ENCODE data around the gene LAMA2.

DNA sequence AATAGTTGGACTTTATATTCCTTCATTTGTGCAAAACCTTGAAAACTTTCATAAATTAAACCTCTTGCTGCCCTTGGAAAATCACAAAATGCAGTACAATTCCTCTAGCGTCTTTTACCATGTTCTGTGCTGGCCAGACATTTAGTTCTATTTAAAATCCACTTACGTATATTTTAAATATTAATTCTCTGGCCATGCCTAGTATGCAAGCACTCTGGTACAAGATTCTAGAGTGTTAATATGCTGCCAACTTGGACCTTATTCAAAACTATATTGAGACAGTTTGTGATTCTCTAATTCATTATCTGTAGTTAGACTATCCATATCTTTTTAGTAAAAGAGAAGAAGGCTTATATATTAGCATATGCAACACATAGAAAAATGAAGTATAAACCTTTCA lies 498.9 kb downstream of the LAMA2 start:
- TF ChIP-seq, protein P1, sequence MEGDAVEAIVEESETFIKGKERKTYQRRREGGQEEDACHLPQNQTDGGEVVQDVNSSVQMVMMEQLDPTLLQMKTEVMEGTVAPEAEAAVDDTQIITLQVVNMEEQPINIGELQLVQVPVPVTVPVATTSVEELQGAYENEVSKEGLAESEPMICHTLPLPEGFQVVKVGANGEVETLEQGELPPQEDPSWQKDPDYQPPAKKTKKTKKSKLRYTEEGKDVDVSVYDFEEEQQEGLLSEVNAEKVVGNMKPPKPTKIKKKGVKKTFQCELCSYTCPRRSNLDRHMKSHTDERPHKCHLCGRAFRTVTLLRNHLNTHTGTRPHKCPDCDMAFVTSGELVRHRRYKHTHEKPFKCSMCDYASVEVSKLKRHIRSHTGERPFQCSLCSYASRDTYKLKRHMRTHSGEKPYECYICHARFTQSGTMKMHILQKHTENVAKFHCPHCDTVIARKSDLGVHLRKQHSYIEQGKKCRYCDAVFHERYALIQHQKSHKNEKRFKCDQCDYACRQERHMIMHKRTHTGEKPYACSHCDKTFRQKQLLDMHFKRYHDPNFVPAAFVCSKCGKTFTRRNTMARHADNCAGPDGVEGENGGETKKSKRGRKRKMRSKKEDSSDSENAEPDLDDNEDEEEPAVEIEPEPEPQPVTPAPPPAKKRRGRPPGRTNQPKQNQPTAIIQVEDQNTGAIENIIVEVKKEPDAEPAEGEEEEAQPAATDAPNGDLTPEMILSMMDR (IDR thresholded peaks at IDR 0.05) = no peak
- TF ChIP-seq TCF7L2 (IDR thresholded peaks at IDR 0.05; ENCODE audit: low read depth, low read length) (no peak), POLR2AphosphoS5 (IDR thresholded peaks at IDR 0.05; ENCODE audit: low read depth, low read length) (no peak), SIN3A (IDR thresholded peaks at IDR 0.05; ENCODE audit: borderline replicate concordance, insufficient read depth, low read depth, low read length) (no peak)
- TF ChIP-seq, protein P2, sequence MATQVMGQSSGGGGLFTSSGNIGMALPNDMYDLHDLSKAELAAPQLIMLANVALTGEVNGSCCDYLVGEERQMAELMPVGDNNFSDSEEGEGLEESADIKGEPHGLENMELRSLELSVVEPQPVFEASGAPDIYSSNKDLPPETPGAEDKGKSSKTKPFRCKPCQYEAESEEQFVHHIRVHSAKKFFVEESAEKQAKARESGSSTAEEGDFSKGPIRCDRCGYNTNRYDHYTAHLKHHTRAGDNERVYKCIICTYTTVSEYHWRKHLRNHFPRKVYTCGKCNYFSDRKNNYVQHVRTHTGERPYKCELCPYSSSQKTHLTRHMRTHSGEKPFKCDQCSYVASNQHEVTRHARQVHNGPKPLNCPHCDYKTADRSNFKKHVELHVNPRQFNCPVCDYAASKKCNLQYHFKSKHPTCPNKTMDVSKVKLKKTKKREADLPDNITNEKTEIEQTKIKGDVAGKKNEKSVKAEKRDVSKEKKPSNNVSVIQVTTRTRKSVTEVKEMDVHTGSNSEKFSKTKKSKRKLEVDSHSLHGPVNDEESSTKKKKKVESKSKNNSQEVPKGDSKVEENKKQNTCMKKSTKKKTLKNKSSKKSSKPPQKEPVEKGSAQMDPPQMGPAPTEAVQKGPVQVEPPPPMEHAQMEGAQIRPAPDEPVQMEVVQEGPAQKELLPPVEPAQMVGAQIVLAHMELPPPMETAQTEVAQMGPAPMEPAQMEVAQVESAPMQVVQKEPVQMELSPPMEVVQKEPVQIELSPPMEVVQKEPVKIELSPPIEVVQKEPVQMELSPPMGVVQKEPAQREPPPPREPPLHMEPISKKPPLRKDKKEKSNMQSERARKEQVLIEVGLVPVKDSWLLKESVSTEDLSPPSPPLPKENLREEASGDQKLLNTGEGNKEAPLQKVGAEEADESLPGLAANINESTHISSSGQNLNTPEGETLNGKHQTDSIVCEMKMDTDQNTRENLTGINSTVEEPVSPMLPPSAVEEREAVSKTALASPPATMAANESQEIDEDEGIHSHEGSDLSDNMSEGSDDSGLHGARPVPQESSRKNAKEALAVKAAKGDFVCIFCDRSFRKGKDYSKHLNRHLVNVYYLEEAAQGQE (IDR thresholded peaks at IDR 0.05; ENCODE audit: insufficient read depth in 1 of 2, low read depth in 2 of 2, low read length in 1 of 2) = no peak
